SK-N-SH (cell line): ENCODE results near the gene AGTR2. TPM values are rescaled to one million over a fixed set of nuclear protein-coding genes. Genes with fewer than 3 reads are reported as not detected.

ENCODE experiments used
- CTCF ChIA-PET: fragments of 300-600, 350-600 bp; formaldehyde crosslinking; extraction: SDS; loops from one replicate; lab custom pipeline; 2021; lab: Yijun Ruan, JAX
- POLR2A ChIA-PET: fragments of 350-600 bp; sonication (Branson Sonifier 250); formaldehyde crosslinking; extraction: SDS; loops from one replicate; lab custom pipeline; 2020; ENCODE audit warnings: antibody characterized with exemption, inconsistent platforms; lab: Yijun Ruan, JAX
- DNase-seq: peaks from one replicate; pipeline ENCODE4 v3.0.0; 2012
- H2AFZ ChIP-seq: fragments of 200-600 bp; sonication (generic); 2 replicates; pipeline ENCODE4 v1.8.1; 2016; ENCODE audit warnings: antibody characterized with exemption, mild to moderate bottlenecking, low read depth
- H3F3A ChIP-seq: fragments of 200-600 bp; sonication (generic); replicated peaks from 2 replicates; pipeline ENCODE3; 2016; ENCODE audit warnings: antibody characterized with exemption, mild to moderate bottlenecking; ENCODE audit not compliant: insufficient read depth
- H3K27ac ChIP-seq, 2 experiments: fragments of 200-500 bp in 1 of 2; fragments of 200-600 bp in 1 of 2; sonication (Bioruptor generic) in 1 of 2; sonication (generic), shearing (Covaris generic) in 1 of 2; 2 replicates each; pipeline versions ENCODE4 v1.5.1 to v1.6.1; 2014 to 2016; ENCODE audit warnings: low read depth in 2 of 2, inconsistent platforms in 1 of 2, low read length in 1 of 2, mild to moderate bottlenecking in 1 of 2, mixed read lengths in 1 of 2
- H3K27me3 ChIP-seq: fragments of 200-600 bp; sonication (generic), shearing (Covaris generic); 2 replicates; pipeline ENCODE4 v1.6.1; 2016; ENCODE audit warnings: mixed run types; ENCODE audit not compliant: insufficient read depth
- H3K36me3 ChIP-seq, 2 experiments: fragments of 200-500 bp in 1 of 2; fragments of 200-600 bp in 1 of 2; sonication (Bioruptor generic) in 1 of 2; sonication (generic) in 1 of 2; replicated peaks in 1 of 2; 2 replicates each; pipeline versions ENCODE3 to v1.5.1; 2014 to 2016; ENCODE audit warnings: low read length in 1 of 2, mild to moderate bottlenecking in 1 of 2; ENCODE audit not compliant: insufficient read depth in 2 of 2, control insufficient read depth in 1 of 2
- H3K4me1 ChIP-seq, 2 experiments: fragments of 200-500 bp in 1 of 2; fragments of 200-600 bp in 1 of 2; sonication (Bioruptor generic) in 1 of 2; sonication (generic), shearing (Covaris generic) in 1 of 2; 2 replicates each; pipeline versions ENCODE4 v1.5.1 to v1.6.1; 2014 to 2016; ENCODE audit warnings: low read depth in 1 of 2, low read length in 1 of 2, mixed run types in 1 of 2; ENCODE audit not compliant: insufficient read depth in 2 of 2, control insufficient read depth in 1 of 2
- H3K4me2 ChIP-seq: fragments of 200-600 bp; sonication (generic), shearing (Covaris generic); 2 replicates; pipeline ENCODE4 v1.6.1; 2017; ENCODE audit warnings: mixed run types
- H3K4me3 ChIP-seq, 2 experiments: fragments of 200-500 bp in 1 of 2; fragments of 200-600 bp in 1 of 2; sonication (Bioruptor generic) in 1 of 2; sonication (generic), shearing (Covaris generic) in 1 of 2; 2 replicates each; pipeline versions ENCODE4 v1.5.1 to v1.8.1; 2014 to 2016; ENCODE audit warnings: low read depth in 2 of 2, inconsistent platforms in 1 of 2, low read length in 1 of 2, mild to moderate bottlenecking in 1 of 2, mixed read lengths in 1 of 2, moderate library complexity in 1 of 2
- H3K79me2 ChIP-seq: fragments of 200-600 bp; sonication (generic); 2 replicates; pipeline ENCODE4 v1.8.1; 2017; ENCODE audit warnings: mild to moderate bottlenecking; ENCODE audit not compliant: insufficient read depth
- H3K9ac ChIP-seq: fragments of 200-600 bp; sonication (generic); 2 replicates; pipeline ENCODE4 v1.6.1; 2017; ENCODE audit warnings: mixed run types
- H3K9me2 ChIP-seq: fragments of 200-600 bp; sonication (generic); 2 replicates; pipeline ENCODE4 v1.6.1; 2017; ENCODE audit warnings: mixed run types
- H3K9me3 ChIP-seq: fragments of 200-600 bp; sonication (generic); 2 replicates; pipeline ENCODE4 v1.6.1; 2017; ENCODE audit warnings: mixed run types, mild to moderate bottlenecking, moderate library complexity
- H4K20me1 ChIP-seq: fragments of 200-600 bp; sonication (generic); 2 replicates; pipeline ENCODE4 v1.6.1; 2017; ENCODE audit warnings: mild to moderate bottlenecking, mixed run types; ENCODE audit not compliant: insufficient read depth
- FOXJ3 ChIP-seq: sonication (generic); formaldehyde crosslinking; IDR thresholded peaks from 2 replicates; pipeline ENCODE4 v1.5.1; 2020; ENCODE audit warnings: mild to moderate bottlenecking, missing genetic modification reagents
- FOXM1 ChIP-seq: IDR thresholded peaks from 2 replicates; pipeline ENCODE4 v1.4.0; 2012; ENCODE audit warnings: low read depth, mild to moderate bottlenecking
- MXI1 ChIP-seq: IDR thresholded peaks from 2 replicates; pipeline ENCODE4 v1.6.1; 2012; ENCODE audit warnings: mild to moderate bottlenecking, low read depth, low read length, improper control_type of control experiment
- POLR2AphosphoS5 ChIP-seq: IDR thresholded peaks from 2 replicates; pipeline ENCODE4 v1.6.1; 2012; ENCODE audit warnings: low read depth, low read length
- RAD21 ChIP-seq: IDR thresholded peaks from 2 replicates; pipeline ENCODE4 v1.6.1; 2012; ENCODE audit warnings: mild to moderate bottlenecking, low read length
- RCOR1 ChIP-seq: fragments of 150-350 bp; IDR thresholded peaks from 2 replicates; pipeline ENCODE4 v1.6.1; 2017; ENCODE audit warnings: antibody characterized with exemption, low read length
- TCF12 ChIP-seq: IDR thresholded peaks from 2 replicates; pipeline ENCODE4 v1.4.0; 2012
- TEAD4 ChIP-seq: IDR thresholded peaks from 2 replicates; pipeline ENCODE4 v1.4.0; 2012; ENCODE audit warnings: mild to moderate bottlenecking, borderline replicate concordance; ENCODE audit not compliant: insufficient read depth
- polyA plus RNA-seq, 3 experiments: library from polyadenylated mRNA; depleted of rRNA; stranded (reverse); fragments of >200 nt; gene quantifications; 2 replicates each; pipeline ENCODE4 v1.2.3, GENCODE V29; 2012
- TF ChIP-seq, protein P1 (sequence below): IDR thresholded peaks from 2 replicates; pipeline ENCODE4 v1.6.1; 2012; ENCODE audit warnings: mild to moderate bottlenecking, low read depth, low read length, moderate library complexity
- TF ChIP-seq, protein P2 (sequence below): IDR thresholded peaks from 2 replicates; pipeline ENCODE4 v1.4.0; 2012; ENCODE audit warnings: low read depth

AGTR2 gene
- polyA plus RNA-seq, 1 of the 3 experiments (the other 2 are of a cell fraction) = not detected

DNA sequence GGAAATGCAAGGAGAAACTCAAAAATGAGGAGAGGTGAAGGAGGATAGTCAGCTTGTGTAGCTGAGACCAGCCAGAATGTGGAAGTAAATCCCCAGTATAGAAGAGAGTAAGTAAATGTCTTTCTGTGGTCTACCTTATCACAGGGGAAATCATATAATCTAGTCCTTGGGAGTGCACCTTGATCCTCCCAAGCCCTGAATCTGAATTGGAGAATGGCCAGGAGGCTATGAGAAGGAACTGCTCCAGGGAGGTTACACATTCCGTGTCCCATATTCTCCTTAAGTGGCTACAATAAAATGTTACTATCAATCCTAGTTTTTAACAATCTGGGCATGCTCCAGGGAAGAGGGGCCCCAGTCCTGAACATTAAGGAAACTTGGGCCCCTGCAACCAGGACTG, 10.8 kb downstream of the AGTR2 start (continued):
- TF ChIP-seq FOXM1 (no peak), MXI1 (no peak)

DNA sequence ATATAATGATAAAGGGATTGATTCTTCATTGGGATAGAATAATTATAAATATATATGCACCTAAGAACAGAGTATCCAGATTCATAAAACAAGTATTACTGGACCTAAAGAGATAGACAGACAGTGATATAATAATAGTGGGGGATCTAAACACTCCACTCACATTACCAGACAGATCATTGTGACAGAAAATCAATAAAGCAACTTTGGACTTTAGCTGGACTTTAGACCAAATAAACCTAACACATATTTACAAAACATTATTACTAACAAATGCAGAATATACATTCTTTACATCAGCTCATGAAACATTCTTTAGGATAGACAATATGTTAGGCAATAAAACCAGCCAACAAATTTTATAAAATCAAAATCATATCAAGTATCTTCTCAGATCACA, 14.6 kb downstream of the AGTR2 start:
- Histone ChIP-seq H3K36me3 (no peaks in the 10 kb centered on the region), H3K27me3 (no peaks in the 10 kb centered on the region), H3K4me3 (no peak overlapping the region), H3K4me1 (no peaks in the 10 kb centered on the region), H3K9me2 (no peaks in the 10 kb centered on the region), H3K9me3 (no peaks in the 10 kb centered on the region), H3K4me2 (no peak overlapping the region), H3K79me2 (no peaks in the 10 kb centered on the region), H3F3A (no peaks in the 10 kb centered on the region), H2AFZ (no peak overlapping the region), H3K9ac (no peak overlapping the region), H4K20me1 (no peaks in the 10 kb centered on the region; the same call in 1 of the 2 replicates), H3K27ac (no peak overlapping the region)
- TF ChIP-seq TCF12 = no peak
- DNase-seq = no peak
- ChIA-PET CTCF (interaction anchor here (1.1 to 1.3 kb wide), 2 partner anchors 8 to 20 kb away, joined by 3 to 4 read pairs; no protein-coding TSS in a partner anchor), POLR2A (no interaction called here)

DNA sequence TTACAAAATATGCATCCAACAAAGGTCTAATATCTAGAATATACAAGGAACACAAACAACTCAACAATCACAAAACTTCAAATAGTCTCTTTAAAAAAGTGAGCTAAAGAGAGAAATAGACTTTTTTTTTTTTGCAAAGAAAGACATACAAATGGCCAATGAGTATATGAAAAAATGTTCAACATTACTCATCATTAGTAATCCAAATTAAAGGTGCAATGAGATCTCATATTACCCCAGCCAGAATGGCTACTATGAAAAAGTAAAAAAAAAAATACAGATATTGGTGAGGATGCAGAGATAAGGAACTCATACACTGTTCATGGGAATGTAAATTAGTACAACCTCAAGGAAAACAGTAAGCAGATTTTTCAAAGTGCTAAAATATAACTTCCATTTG, 24.1 kb downstream of the AGTR2 start:
- no peak for TF ChIP-seq TCF12
- no peak for TF ChIP-seq POLR2AphosphoS5
- TF ChIP-seq RCOR1 = no peak
- TF ChIP-seq FOXJ3 (CRISPR knock-in tag) = no peak
- TF ChIP-seq, protein P1, sequence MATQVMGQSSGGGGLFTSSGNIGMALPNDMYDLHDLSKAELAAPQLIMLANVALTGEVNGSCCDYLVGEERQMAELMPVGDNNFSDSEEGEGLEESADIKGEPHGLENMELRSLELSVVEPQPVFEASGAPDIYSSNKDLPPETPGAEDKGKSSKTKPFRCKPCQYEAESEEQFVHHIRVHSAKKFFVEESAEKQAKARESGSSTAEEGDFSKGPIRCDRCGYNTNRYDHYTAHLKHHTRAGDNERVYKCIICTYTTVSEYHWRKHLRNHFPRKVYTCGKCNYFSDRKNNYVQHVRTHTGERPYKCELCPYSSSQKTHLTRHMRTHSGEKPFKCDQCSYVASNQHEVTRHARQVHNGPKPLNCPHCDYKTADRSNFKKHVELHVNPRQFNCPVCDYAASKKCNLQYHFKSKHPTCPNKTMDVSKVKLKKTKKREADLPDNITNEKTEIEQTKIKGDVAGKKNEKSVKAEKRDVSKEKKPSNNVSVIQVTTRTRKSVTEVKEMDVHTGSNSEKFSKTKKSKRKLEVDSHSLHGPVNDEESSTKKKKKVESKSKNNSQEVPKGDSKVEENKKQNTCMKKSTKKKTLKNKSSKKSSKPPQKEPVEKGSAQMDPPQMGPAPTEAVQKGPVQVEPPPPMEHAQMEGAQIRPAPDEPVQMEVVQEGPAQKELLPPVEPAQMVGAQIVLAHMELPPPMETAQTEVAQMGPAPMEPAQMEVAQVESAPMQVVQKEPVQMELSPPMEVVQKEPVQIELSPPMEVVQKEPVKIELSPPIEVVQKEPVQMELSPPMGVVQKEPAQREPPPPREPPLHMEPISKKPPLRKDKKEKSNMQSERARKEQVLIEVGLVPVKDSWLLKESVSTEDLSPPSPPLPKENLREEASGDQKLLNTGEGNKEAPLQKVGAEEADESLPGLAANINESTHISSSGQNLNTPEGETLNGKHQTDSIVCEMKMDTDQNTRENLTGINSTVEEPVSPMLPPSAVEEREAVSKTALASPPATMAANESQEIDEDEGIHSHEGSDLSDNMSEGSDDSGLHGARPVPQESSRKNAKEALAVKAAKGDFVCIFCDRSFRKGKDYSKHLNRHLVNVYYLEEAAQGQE = no peak
- TF ChIP-seq, protein P2, sequence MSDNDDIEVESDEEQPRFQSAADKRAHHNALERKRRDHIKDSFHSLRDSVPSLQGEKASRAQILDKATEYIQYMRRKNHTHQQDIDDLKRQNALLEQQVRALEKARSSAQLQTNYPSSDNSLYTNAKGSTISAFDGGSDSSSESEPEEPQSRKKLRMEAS = no peak
- TF ChIP-seq TEAD4 = no peak
- TF ChIP-seq RAD21 = no peak
- H3K4me2 ChIP-seq = no peak overlapping the region
- CTCF ChIA-PET = no interaction called here

More for the DNA sequence above, 24.1 kb downstream of the AGTR2 start:
- Histone ChIP-seq H3K9ac (no peak overlapping the region), H3K9me3 (no peaks in the 10 kb centered on the region), H4K20me1 (no peaks in the 10 kb centered on the region), H3K4me3 (no peak overlapping the region), H2AFZ (no peak overlapping the region), H3K36me3 (no peaks in the 10 kb centered on the region), H3F3A (no peaks in the 10 kb centered on the region), H3K27ac (no peak overlapping the region), H3K9me2 (no peaks in the 10 kb centered on the region), H3K79me2 (no peaks in the 10 kb centered on the region), H3K27me3 (no peaks in the 10 kb centered on the region), H3K4me1 (no peaks in the 10 kb centered on the region)
- POLR2A ChIA-PET = no interaction called here
- no peak for DNase-seq
